Adrenal gland (tissue), 5 donors: Measurements from ENCODE around the gene GRAPL.
"Not testable (repeated sequence)": the region's sequence is repeated elsewhere in the genome, so short reads cannot be mapped to it uniquely, and the experiment has no call there.

Experiments used
- CTCF ChIP-seq, 6 experiments: fragments of 450-650 bp in 4 of 6; fragments of 200-600 bp in 2 of 6; sonication (generic) in 1 of 6; IDR thresholded peaks; 1 replicate in 5 of 6; 2 replicates in 1 of 6; pipeline versions ENCODE4 v1.5.1 to v1.8.0; 2016 to 2021; ENCODE audit warnings: antibody characterized with exemption in 6 of 6, mild to moderate bottlenecking in 2 of 6, moderate library complexity in 1 of 6
- POLR2A ChIP-seq, 2 donors: fragments of 450-650 bp; IDR thresholded peaks; one replicate each; pipeline ENCODE4 v1.6.1; 2017; ENCODE audit warnings: antibody characterized with exemption in 2 of 2, mild to moderate bottlenecking in 2 of 2, moderate library complexity in 1 of 2
- donor health status: DM: no; HTN: no; CAD: no.

- not testable (repeated sequence) for TF ChIP-seq CTCF, POLR2A (IDR thresholded peaks at IDR 0.05)
Observed at GRCh38 chr17:19196382-19197204, 69.2 kb downstream of the GRAPL start.
